Neural progenitor cell (in vitro differentiated cells): ENCODE measurements around the gene ADRA2B. TPM values are rescaled to one million over a fixed set of nuclear protein-coding genes. Genes with fewer than 3 reads are reported as not detected.
A peak's percentile ranks its signal among the peaks of the same experiment; 100 is the strongest.

Experiments
- DNase-seq: peaks from one replicate; pipeline ENCODE4 v3.0.0-alpha.2; 2016; ENCODE audit warnings: low spot score
- H2AFZ ChIP-seq: fragments of 200-600 bp; sonication (generic); replicated peaks from 2 replicates; pipeline ENCODE4 v1.6.1; 2016; ENCODE audit warnings: antibody characterized with exemption
- H3F3A ChIP-seq: fragments of 200-600 bp; sonication (generic); 2 replicates; pipeline ENCODE4 v1.6.1; 2016; ENCODE audit warnings: antibody characterized with exemption, low read depth
- H3K27ac ChIP-seq: fragments of 200-600 bp; sonication (generic); 2 replicates; pipeline ENCODE4 v1.5.1; 2016; ENCODE audit warnings: mild to moderate bottlenecking
- H3K27me3 ChIP-seq: fragments of 200-600 bp; sonication (generic); 2 replicates; pipeline ENCODE4 v1.6.1; 2016; ENCODE audit warnings: mild to moderate bottlenecking, moderate library complexity
- H3K36me3 ChIP-seq: fragments of 200-600 bp; sonication (generic); 2 replicates; pipeline ENCODE4 v1.5.1; 2016
- H3K4me1 ChIP-seq: fragments of 200-600 bp; sonication (generic); 2 replicates; pipeline ENCODE4 v1.6.1; 2016; ENCODE audit warnings: mixed run types
- H3K4me2 ChIP-seq: fragments of 200-600 bp; sonication (generic); 2 replicates; pipeline ENCODE4 v1.6.1; 2016
- H3K4me3 ChIP-seq: fragments of 200-600 bp; sonication (generic); 2 replicates; pipeline ENCODE4 v1.5.1; 2016
- H3K79me2 ChIP-seq: fragments of 200-600 bp; sonication (generic); 2 replicates; pipeline ENCODE4 v1.6.1; 2016; ENCODE audit warnings: low read depth
- H3K9ac ChIP-seq: fragments of 200-600 bp; sonication (generic); 2 replicates; pipeline ENCODE4 v1.6.1; 2016
- H3K9me3 ChIP-seq: fragments of 200-600 bp; sonication (generic); 2 replicates; pipeline ENCODE4 v1.5.1; 2016; ENCODE audit warnings: low read depth
- H4K20me1 ChIP-seq: fragments of 200-600 bp; sonication (generic); 2 replicates; pipeline ENCODE4 v1.6.1; 2016; ENCODE audit warnings: low read depth
- H3K27ac Mint-ChIP-seq: 3 replicates; pipeline ENCODE4 v1.8.0; 2021; ENCODE audit warnings: mixed read lengths
- H3K27me3 Mint-ChIP-seq: 2 replicates; pipeline ENCODE4 v1.8.0; 2022; ENCODE audit warnings: low read depth, mild to moderate bottlenecking, inconsistent platforms, moderate library complexity, mixed read lengths; ENCODE audit not compliant: insufficient read depth
- H3K36me3 Mint-ChIP-seq: 3 replicates; pipeline ENCODE4 v1.8.0; 2021; ENCODE audit warnings: mixed read lengths
- H3K4me1 Mint-ChIP-seq: 3 replicates; pipeline ENCODE4 v1.8.0; 2021; ENCODE audit warnings: mixed read lengths
- H3K4me3 Mint-ChIP-seq: 3 replicates; pipeline ENCODE4 v1.8.0; 2021; ENCODE audit warnings: mild to moderate bottlenecking, moderate library complexity, mixed read lengths
- H3K9me3 Mint-ChIP-seq: 3 replicates; pipeline ENCODE4 v1.8.0; 2020; ENCODE audit warnings: mixed read lengths
- EZH2 ChIP-seq: fragments of 200-600 bp; sonication (generic); IDR thresholded peaks from 2 replicates; pipeline ENCODE4 v1.6.1; 2017; ENCODE audit warnings: antibody characterized with exemption, mild to moderate bottlenecking, moderate library complexity
- EZH2phosphoT487 ChIP-seq: fragments of 200-600 bp; sonication (generic); IDR thresholded peaks from 2 replicates; pipeline ENCODE4 v1.6.1; 2017; ENCODE audit warnings: antibody characterized with exemption
- total RNA-seq: library from RNA; depleted of rRNA; stranded (reverse); fragments of >200 nt; gene quantifications from 2 replicates; pipeline ENCODE4 v1.2.3, GENCODE V29; 2015; ENCODE audit warnings: low replicate concordance
- TF ChIP-seq, protein P1 (sequence below): fragments of 200-600 bp; sonication (generic); IDR thresholded peaks from 2 replicates; pipeline ENCODE4 v1.5.1; 2017; ENCODE audit warnings: antibody characterized with exemption, mild to moderate bottlenecking

Gene ADRA2B
- total RNA-seq, 1 donor from 2014 or later = 3.0 TPM

- Mint-ChIP-seq H3K27me3 (peaks cover 15% of the 10 kb centered on the region), H3K9me3 (no peaks in the 10 kb centered on the region), H3K27ac (no peak overlapping the region), H3K36me3 (no peaks in the 10 kb centered on the region), H3K4me3 (no peak overlapping the region), H3K4me1 (peaks cover 9% of the 10 kb centered on the region)
- Histone ChIP-seq H3K9ac (no peak overlapping the region), H2AFZ (no peak overlapping the region), H3K79me2 (no peaks in the 10 kb centered on the region), H3K4me2 (no peak overlapping the region), H3K27ac (no peak overlapping the region), H3K4me1 (no peaks in the 10 kb centered on the region), H3K27me3 (peaks cover 23% of the 10 kb centered on the region), H3K36me3 (no peaks in the 10 kb centered on the region), H4K20me1 (no peaks in the 10 kb centered on the region), H3K4me3 (no peak overlapping the region), H3K9me3 (no peaks in the 10 kb centered on the region), H3F3A (no peaks in the 10 kb centered on the region)
- no peak for DNase-seq
- TF ChIP-seq, protein P1, sequence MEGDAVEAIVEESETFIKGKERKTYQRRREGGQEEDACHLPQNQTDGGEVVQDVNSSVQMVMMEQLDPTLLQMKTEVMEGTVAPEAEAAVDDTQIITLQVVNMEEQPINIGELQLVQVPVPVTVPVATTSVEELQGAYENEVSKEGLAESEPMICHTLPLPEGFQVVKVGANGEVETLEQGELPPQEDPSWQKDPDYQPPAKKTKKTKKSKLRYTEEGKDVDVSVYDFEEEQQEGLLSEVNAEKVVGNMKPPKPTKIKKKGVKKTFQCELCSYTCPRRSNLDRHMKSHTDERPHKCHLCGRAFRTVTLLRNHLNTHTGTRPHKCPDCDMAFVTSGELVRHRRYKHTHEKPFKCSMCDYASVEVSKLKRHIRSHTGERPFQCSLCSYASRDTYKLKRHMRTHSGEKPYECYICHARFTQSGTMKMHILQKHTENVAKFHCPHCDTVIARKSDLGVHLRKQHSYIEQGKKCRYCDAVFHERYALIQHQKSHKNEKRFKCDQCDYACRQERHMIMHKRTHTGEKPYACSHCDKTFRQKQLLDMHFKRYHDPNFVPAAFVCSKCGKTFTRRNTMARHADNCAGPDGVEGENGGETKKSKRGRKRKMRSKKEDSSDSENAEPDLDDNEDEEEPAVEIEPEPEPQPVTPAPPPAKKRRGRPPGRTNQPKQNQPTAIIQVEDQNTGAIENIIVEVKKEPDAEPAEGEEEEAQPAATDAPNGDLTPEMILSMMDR = no peak
- TF ChIP-seq EZH2phosphoT487 (no peak), EZH2 (no peak)
Measured at GRCh38 chr2:96123290-96123689, 6.9 kb upstream of the ADRA2B start.

- no peak overlapping the region for H3K4me3 Mint-ChIP-seq
- no peaks in the 10 kb centered on the region for H3K9me3 ChIP-seq
- no peak overlapping the region for H3K27ac ChIP-seq
- no peak overlapping the region for H3K27ac Mint-ChIP-seq
- TF ChIP-seq EZH2 (no peak), EZH2phosphoT487 (no peak)
- TF ChIP-seq, protein P1 = no peak
- no peaks in the 10 kb centered on the region for H3K79me2 ChIP-seq
- H3K9me3 Mint-ChIP-seq = no peaks in the 10 kb centered on the region
- no peak overlapping the region for H3K4me3 ChIP-seq
- no peaks in the 10 kb centered on the region for H3F3A ChIP-seq
- no peak for DNase-seq
- peaks cover 12% of the 10 kb centered on the region for H3K4me1 Mint-ChIP-seq
- H2AFZ ChIP-seq = no peak overlapping the region
- no peak overlapping the region for H3K9ac ChIP-seq
- no peak overlapping the region for H3K4me2 ChIP-seq
- H3K36me3 Mint-ChIP-seq = no peaks in the 10 kb centered on the region
- no peaks in the 10 kb centered on the region for H3K36me3 ChIP-seq
- H4K20me1 ChIP-seq = no peaks in the 10 kb centered on the region
- H3K27me3 ChIP-seq = peaks cover 32% of the 10 kb centered on the region
- H3K4me1 ChIP-seq = no peaks in the 10 kb centered on the region
- peaks cover 18% of the 10 kb centered on the region for H3K27me3 Mint-ChIP-seq
Measured at GRCh38 chr2:96122391-96122790, 6.0 kb upstream of the ADRA2B start.

DNA sequence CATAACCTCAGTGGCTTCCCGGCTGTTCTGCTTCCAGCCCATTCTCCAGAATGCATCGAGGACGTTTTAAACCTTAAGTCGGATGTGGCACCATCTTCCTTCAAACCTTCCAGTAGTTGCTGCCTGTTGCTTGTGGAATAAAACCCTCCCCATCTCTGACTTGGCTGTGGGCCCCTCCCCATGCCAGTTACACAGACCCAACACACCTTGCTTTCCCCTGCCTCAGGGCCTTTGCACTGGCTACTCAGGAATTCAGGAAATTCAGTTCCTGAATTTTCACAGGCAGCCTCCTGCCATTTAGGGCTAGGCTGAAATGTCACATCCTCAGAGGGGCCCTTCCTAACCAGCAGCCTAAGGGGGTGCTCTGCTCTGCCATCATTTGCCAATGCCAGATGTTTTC lies 5.0 kb upstream of the ADRA2B start:
- no peak overlapping the region for H3K4me2 ChIP-seq
- H3K27ac Mint-ChIP-seq = peak overlapping the region; percentile 13
- TF ChIP-seq, protein P1 = no peak
- TF ChIP-seq EZH2 (no peak), EZH2phosphoT487 (no peak)

More for the DNA sequence above, 5.0 kb upstream of the ADRA2B start:
- no peaks in the 10 kb centered on the region for H3F3A ChIP-seq
- H3K27me3 ChIP-seq = peaks cover 36% of the 10 kb centered on the region
- H3K27ac ChIP-seq = no peak overlapping the region
- no peak overlapping the region for H3K4me3 ChIP-seq
- H3K4me1 ChIP-seq = peaks cover 3% of the 10 kb centered on the region
- H3K79me2 ChIP-seq = no peaks in the 10 kb centered on the region
- Mint-ChIP-seq H3K4me3 (no peak overlapping the region), H3K36me3 (no peaks in the 10 kb centered on the region), H3K4me1 (peaks cover 15% of the 10 kb centered on the region), H3K9me3 (no peaks in the 10 kb centered on the region), H3K27me3 (peaks cover 18% of the 10 kb centered on the region)
- H3K36me3 ChIP-seq = no peaks in the 10 kb centered on the region
- no peak for DNase-seq
- H4K20me1 ChIP-seq = no peaks in the 10 kb centered on the region
- H3K9ac ChIP-seq = no peak overlapping the region
- H2AFZ ChIP-seq = no peak overlapping the region
- no peaks in the 10 kb centered on the region for H3K9me3 ChIP-seq
